Measurements from ENCODE around the gene CLDN12.

GRCh38 chr7:90387470-90388240 is 15.6 kb upstream of the CLDN12 start:
- TF ChIP-seq POLR2A (IDR thresholded peaks at IDR 0.05), result no peak
- TF ChIP-seq CTCF (IDR thresholded peaks at IDR 0.05), result no peak
- no peak for TF ChIP-seq POLR2AphosphoS5 (IDR thresholded peaks at IDR 0.05; ENCODE audit: insufficient read depth in 1 of 2, low read depth in 1 of 2)

All from vagina (tissue), 2 donors.